ENCODE data around the gene TOMM40.
A peak's percentile ranks its signal among the peaks of the same experiment; 100 is the strongest.
"Not testable (repeated sequence)": the region's sequence is repeated elsewhere in the genome, so short reads cannot be mapped to it uniquely, and the experiment has no call there.

The TOMM40 gene

GRCh38 chr19:44900328-44901244, 9.5 kb downstream of the TOMM40 start:
- DNase-seq: no peak

GRCh38 chr19:44903216-44903601, 12.2 kb downstream of the TOMM40 start:
- DNase-seq: no peak

- DNase-seq: peak; percentile 33
These were observed 12.8 kb downstream of the TOMM40 start for GRCh38 chr19:44903602-44904425.

GRCh38 chr19:44904426-44904994, 13.5 kb downstream of the TOMM40 start:
- no peak for DNase-seq

- DNase-seq: no peak
These were observed 14.5 kb downstream of the TOMM40 start, which contains the start of gene APOE for GRCh38 chr19:44905437-44906160. Gene APOE (plus strand): TSS chr19:44905796. CDS start chr19:44906625, 829 bp downstream.

- DNase-seq: no peak
These were observed 16.6 kb downstream of the TOMM40 start for GRCh38 chr19:44907613-44908012.

GRCh38 chr19:44908074-44908835, 17.2 kb downstream of the TOMM40 start:
- DNase-seq: no peak

- no peak for DNase-seq
These were observed 17.8 kb downstream of the TOMM40 start for GRCh38 chr19:44908836-44909261.

GRCh38 chr19:44909775-44910174, 18.7 kb downstream of the TOMM40 start:
- DNase-seq: no peak

GRCh38 chr19:44911896-44912295, 20.8 kb downstream of the TOMM40 start:
- DNase-seq: not testable (repeated sequence)

GRCh38 chr19:44912854-44913253, 21.8 kb downstream of the TOMM40 start:
- no peak for DNase-seq

- not testable (repeated sequence) for DNase-seq
These were observed 22.7 kb downstream of the TOMM40 start for GRCh38 chr19:44913512-44914432.

GRCh38 chr19:44914433-44915206, 23.6 kb downstream of the TOMM40 start, which contains the start of gene APOC1:
Gene APOC1 (plus strand): TSS chr19:44914608. CDS start chr19:44914892, 284 bp downstream.
- DNase-seq: peak; percentile 41

GRCh38 chr19:44924243-44924725, 33.2 kb downstream of the TOMM40 start:
- no peak for DNase-seq

GRCh38 chr19:44925114-44925891, 34.2 kb downstream of the TOMM40 start:
- no peak for DNase-seq

GRCh38 chr19:44926245-44927077, 35.4 kb downstream of the TOMM40 start:
- DNase-seq: not testable (repeated sequence)

- DNase-seq: no peak
These were observed 36.7 kb downstream of the TOMM40 start for GRCh38 chr19:44927746-44928145.

GRCh38 chr19:44930088-44930487, 39.0 kb downstream of the TOMM40 start:
- no peak for DNase-seq
